D721Med (cell line): ENCODE results near the gene MYO1B.
A peak's percentile ranks its signal among the peaks of the same experiment; 100 is the strongest.

ENCODE experiments used
- DNase-seq: peaks from one replicate; pipeline ENCODE4 v3.0.0; 2011; ENCODE audit warnings: low spot score; ENCODE audit not compliant: insufficient read length
- FAIRE-seq: peaks from 2 replicates; lab custom pipeline; 2011; peaks lifted over from hg19 to GRCh38; lab: Jason Lieb, UNC
- TF ChIP-seq, protein P1 (sequence below): IDR thresholded peaks from 2 replicates; pipeline ENCODE4 v1.5.1; 2012; ENCODE audit warnings: mild to moderate bottlenecking, control low read depth; ENCODE audit not compliant: insufficient read depth; ENCODE audit errors: missing control alignments

The MYO1B gene

GRCh38 chr2:191245046-191245868 lies at the start of gene MYO1B:
MYO1B (plus strand) TSS chr2:191245404; CDS start chr2:191276896, 31,492 bp downstream.
- DNase-seq: peak; percentile 10

DNA sequence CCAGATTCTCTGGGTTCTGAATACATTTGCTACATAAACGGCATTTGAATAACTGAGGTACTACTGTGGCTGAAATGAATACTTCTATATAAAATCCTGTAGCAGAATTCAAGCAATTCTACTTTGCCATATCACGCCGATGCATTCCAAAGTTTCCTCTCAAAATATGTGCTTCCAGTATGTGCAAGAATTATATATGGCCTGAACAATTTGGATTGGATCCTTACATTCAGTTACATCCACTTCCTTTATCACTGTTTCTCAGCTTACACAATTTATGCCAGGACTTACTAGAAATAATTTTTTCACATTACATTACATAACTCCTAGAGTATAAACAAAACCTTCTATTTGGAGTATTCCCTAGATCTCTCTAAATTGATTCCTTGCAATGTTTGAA lies 48.1 kb upstream of the MYO1B start:
- FAIRE-seq (no peak), DNase-seq (no peak)
- TF ChIP-seq, protein P1, sequence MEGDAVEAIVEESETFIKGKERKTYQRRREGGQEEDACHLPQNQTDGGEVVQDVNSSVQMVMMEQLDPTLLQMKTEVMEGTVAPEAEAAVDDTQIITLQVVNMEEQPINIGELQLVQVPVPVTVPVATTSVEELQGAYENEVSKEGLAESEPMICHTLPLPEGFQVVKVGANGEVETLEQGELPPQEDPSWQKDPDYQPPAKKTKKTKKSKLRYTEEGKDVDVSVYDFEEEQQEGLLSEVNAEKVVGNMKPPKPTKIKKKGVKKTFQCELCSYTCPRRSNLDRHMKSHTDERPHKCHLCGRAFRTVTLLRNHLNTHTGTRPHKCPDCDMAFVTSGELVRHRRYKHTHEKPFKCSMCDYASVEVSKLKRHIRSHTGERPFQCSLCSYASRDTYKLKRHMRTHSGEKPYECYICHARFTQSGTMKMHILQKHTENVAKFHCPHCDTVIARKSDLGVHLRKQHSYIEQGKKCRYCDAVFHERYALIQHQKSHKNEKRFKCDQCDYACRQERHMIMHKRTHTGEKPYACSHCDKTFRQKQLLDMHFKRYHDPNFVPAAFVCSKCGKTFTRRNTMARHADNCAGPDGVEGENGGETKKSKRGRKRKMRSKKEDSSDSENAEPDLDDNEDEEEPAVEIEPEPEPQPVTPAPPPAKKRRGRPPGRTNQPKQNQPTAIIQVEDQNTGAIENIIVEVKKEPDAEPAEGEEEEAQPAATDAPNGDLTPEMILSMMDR: no peak

More at GRCh38 chr2:191245046-191245868, at the start of gene MYO1B:
- TF ChIP-seq, protein P1: peak; percentile 70
- no peak for FAIRE-seq

DNA sequence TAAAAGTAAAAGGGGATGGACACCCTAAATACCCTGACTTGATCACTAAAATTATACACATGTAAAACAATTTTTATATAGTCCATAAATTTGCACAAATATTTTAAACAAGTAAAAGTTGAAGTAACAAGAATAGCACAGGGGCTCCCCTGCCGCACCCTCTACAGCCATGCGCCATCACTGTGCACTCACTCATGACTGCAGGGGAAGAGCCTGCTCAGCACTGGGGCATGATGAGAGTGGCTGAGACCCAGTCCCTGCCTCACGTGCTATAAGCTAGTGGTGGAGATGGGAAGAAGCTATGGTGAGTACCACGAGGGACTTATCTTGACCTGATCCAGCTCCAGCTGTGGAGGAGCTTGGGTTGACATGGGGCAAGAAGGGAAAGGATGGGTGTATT lies 46.9 kb upstream of the MYO1B start:
- FAIRE-seq (no peak), DNase-seq (no peak)
- TF ChIP-seq, protein P1: no peak

DNA sequence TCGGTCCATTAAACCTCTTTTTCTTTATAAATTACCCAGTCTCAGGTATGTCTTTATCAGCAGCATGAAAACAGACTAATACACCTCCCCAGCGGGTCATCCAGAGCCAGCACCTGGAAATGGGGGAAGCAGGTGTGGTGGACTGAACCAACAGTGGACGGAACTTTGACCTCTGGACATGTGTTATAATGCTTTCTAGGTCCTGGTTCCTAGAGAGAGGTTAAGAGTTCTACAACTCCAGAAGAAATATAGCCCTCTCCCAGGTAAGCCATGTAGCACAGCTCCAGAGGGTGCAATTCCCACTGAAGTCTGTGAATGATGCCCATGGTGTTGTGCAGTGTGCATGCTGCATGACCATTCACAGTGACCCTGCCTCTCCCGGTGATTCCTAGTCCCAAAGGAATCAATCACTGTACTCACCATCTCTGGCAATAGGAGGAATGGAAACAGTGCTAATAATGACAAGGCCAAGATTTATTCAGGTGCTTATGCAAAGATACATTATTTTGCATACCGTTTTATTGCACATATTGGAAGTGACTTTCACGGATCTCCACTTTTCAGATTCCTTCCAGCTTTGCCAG lies 45.2 kb upstream of the MYO1B start:
- TF ChIP-seq, protein P1: no peak
- FAIRE-seq (no peak), DNase-seq (no peak)

- no peak for FAIRE-seq
- DNase-seq: no peak
- TF ChIP-seq, protein P1: no peak
These were observed 44.3 kb upstream of the MYO1B start for GRCh38 chr2:191200910-191201309.

DNA sequence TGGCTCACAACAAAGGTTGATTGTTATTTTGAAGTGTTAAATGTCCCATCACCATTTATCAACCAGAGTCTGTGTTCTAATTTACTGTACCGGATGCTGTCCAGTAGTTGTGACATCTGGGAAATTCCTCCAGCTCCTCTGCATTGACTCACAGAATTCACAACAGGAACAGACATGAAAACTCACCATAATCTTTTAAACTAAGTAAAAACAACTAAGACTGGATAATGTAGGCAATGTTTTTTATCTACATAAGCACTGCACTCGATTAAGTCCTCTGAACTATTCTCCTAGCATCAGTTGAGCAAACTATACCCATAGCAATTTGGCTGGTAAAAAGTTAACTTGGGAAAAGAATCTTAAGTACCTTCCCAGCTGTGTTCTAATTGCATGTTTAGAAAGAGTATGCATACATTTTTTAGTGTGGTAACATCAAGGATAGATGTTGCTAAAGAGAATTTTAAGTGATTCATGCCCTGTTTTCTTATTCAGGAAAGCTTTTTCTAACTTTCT lies 42.9 kb upstream of the MYO1B start:
- FAIRE-seq (no peak), DNase-seq (no peak)
- TF ChIP-seq, protein P1: no peak
